ENCODE results near the gene CYP4B1.

CYP4B1 gene

GRCh38 chr1:46790446-46791101 lies 8.3 kb upstream of the CYP4B1 start:
- no peaks in the 10 kb centered on the region for H3K27me3 ChIP-seq (ENCODE audit: insufficient read depth, low read length)
- H3K4me3 ChIP-seq (ENCODE audit: low read depth, low read length, poor library complexity, severe bottlenecking): no peak overlapping the region
- H3K9ac ChIP-seq (ENCODE audit: low read length): no peak overlapping the region
- H3K4me2 ChIP-seq (ENCODE audit: low read length): no peak overlapping the region
- no peaks in the 10 kb centered on the region for H3K4me1 ChIP-seq (ENCODE audit: insufficient read depth, low read length, severe bottlenecking)
- H3K9me3 ChIP-seq (ENCODE audit: low read length): no peaks in the 10 kb centered on the region
- TF ChIP-seq CTCF (IDR thresholded peaks at IDR 0.05; ENCODE audit: low read length) (no peak), EZH2 (IDR thresholded peaks at IDR 0.05; ENCODE audit: borderline replicate concordance, low read length) (no peak)
- H3F3A ChIP-seq (ENCODE audit: insufficient read depth, low read length): no peaks in the 10 kb centered on the region
- H3K9me2 ChIP-seq (ENCODE audit: low read depth, low read length): no peaks in the 10 kb centered on the region
- H3K79me2 ChIP-seq (ENCODE audit: insufficient read depth, low read length): no peaks in the 10 kb centered on the region
- H2AFZ ChIP-seq (ENCODE audit: low read length): no peak overlapping the region
- H4K20me1 ChIP-seq (ENCODE audit: insufficient read depth, low read length): no peaks in the 10 kb centered on the region
- no peak overlapping the region for H3K27ac ChIP-seq (ENCODE audit: low read depth, low read length, poor library complexity, severe bottlenecking)
- no peaks in the 10 kb centered on the region for H3K36me3 ChIP-seq (ENCODE audit: insufficient read depth, low read length)

GRCh38 chr1:46793126-46793525 lies 5.7 kb upstream of the CYP4B1 start:
- Histone ChIP-seq H3K27me3 (ENCODE audit: insufficient read depth, low read length) (no peaks in the 10 kb centered on the region), H3K4me3 (ENCODE audit: low read depth, low read length, poor library complexity, severe bottlenecking) (no peak overlapping the region), H3K36me3 (ENCODE audit: insufficient read depth, low read length) (no peaks in the 10 kb centered on the region), H3K9me2 (ENCODE audit: low read depth, low read length) (no peaks in the 10 kb centered on the region), H3K9ac (ENCODE audit: low read length) (no peak overlapping the region), H2AFZ (ENCODE audit: low read length) (no peak overlapping the region), H3K27ac (ENCODE audit: low read depth, low read length, poor library complexity, severe bottlenecking) (no peak overlapping the region), H3K79me2 (ENCODE audit: insufficient read depth, low read length) (no peaks in the 10 kb centered on the region), H4K20me1 (ENCODE audit: insufficient read depth, low read length) (no peaks in the 10 kb centered on the region), H3F3A (ENCODE audit: insufficient read depth, low read length) (no peaks in the 10 kb centered on the region), H3K4me1 (ENCODE audit: insufficient read depth, low read length, severe bottlenecking) (no peaks in the 10 kb centered on the region), H3K4me2 (ENCODE audit: low read length) (no peak overlapping the region), H3K9me3 (ENCODE audit: low read length) (no peaks in the 10 kb centered on the region)
- TF ChIP-seq EZH2 (IDR thresholded peaks at IDR 0.05; ENCODE audit: borderline replicate concordance, low read length) (no peak), CTCF (IDR thresholded peaks at IDR 0.05; ENCODE audit: low read length) (no peak)

GRCh38 chr1:46797696-46798470 lies 963 bp upstream of the CYP4B1 start:
- H3K27ac ChIP-seq (ENCODE audit: low read depth, low read length, poor library complexity, severe bottlenecking): no peak overlapping the region
- H3K27me3 ChIP-seq (ENCODE audit: insufficient read depth, low read length): no peaks in the 10 kb centered on the region
- no peaks in the 10 kb centered on the region for H3K9me3 ChIP-seq (ENCODE audit: low read length)
- no peaks in the 10 kb centered on the region for H3F3A ChIP-seq (ENCODE audit: insufficient read depth, low read length)
- TF ChIP-seq CTCF (IDR thresholded peaks at IDR 0.05; ENCODE audit: low read length) (no peak), EZH2 (IDR thresholded peaks at IDR 0.05; ENCODE audit: borderline replicate concordance, low read length) (no peak)
- H3K79me2 ChIP-seq (ENCODE audit: insufficient read depth, low read length): no peaks in the 10 kb centered on the region
- no peak overlapping the region for H3K4me2 ChIP-seq (ENCODE audit: low read length)
- H3K4me1 ChIP-seq (ENCODE audit: insufficient read depth, low read length, severe bottlenecking): no peaks in the 10 kb centered on the region
- H3K9me2 ChIP-seq (ENCODE audit: low read depth, low read length): no peaks in the 10 kb centered on the region
- H3K9ac ChIP-seq (ENCODE audit: low read length): no peak overlapping the region
- H3K36me3 ChIP-seq (ENCODE audit: insufficient read depth, low read length): no peaks in the 10 kb centered on the region
- no peaks in the 10 kb centered on the region for H4K20me1 ChIP-seq (ENCODE audit: insufficient read depth, low read length)
- no peak overlapping the region for H3K4me3 ChIP-seq (ENCODE audit: low read depth, low read length, poor library complexity, severe bottlenecking)
- no peak overlapping the region for H2AFZ ChIP-seq (ENCODE audit: low read length)

Measured in OCI-LY1 (cell line).